GF-D8 (cell line): ENCODE data around the gene ITPRIPL2.

Experiments used
- DNase-seq: peaks from one replicate; lab custom pipeline; 2025; lab: John Stamatoyannopoulos, UW

Gene ITPRIPL2

GRCh38 chr16:19113577-19114358 lies at the start of gene ITPRIPL2:
ITPRIPL2 (plus strand) TSS chr16:19113964; CDS start chr16:19114462, 498 bp downstream.
- DNase-seq: peak; percentile 59

GRCh38 chr16:19066988-19067348 lies 46.8 kb upstream of the ITPRIPL2 start:
- no peak for DNase-seq

GRCh38 chr16:19067349-19068236 lies 46.2 kb upstream of the ITPRIPL2 start, which contains the start of gene COQ7:
COQ7 (plus strand) TSS chr16:19067614; CDS start chr16:19067665, 51 bp downstream.
- DNase-seq: peak; percentile 98

GRCh38 chr16:19068237-19068815 lies 45.4 kb upstream of the ITPRIPL2 start:
- DNase-seq: no peak

- no peak for DNase-seq
Observed at GRCh38 chr16:19071811-19072777, 41.7 kb upstream of the ITPRIPL2 start.

DNA sequence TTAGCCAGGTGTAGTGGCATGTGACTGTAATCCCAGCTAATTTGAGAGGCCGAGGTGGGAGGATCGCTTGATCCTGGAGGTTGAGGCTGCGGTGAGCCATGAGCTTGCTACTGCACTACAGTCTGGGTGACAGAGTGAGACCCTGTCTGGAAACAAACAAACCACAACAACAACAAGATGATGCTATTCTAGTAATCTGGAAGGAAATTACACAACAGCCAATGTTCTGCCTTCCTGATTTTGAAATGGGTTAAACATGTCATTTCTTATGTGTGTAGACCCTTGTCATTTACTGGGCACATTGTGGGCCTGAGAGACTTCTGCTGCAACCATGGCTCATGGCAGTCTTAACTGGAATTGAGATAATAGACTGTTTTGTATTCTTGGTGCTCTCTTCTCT lies 40.4 kb upstream of the ITPRIPL2 start:
- peak; percentile 34 for DNase-seq

DNA sequence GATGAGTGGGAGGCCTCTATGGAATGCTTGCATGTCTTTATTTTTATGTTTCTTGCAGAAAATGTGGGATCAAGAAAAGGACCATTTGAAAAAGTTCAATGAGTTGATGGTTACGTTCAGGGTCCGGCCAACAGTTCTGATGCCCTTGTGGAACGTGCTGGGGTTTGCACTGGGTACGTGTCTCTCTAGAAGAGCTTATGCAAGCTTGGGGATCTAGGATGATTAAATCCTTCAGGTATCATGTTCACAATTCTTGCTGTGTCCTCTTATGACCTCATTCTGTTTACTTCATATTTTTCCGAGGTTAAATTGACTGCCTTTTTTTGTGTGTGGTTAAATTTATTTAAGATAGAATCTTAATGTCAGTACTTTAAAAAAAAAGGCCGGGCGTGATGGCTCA lies 39.9 kb upstream of the ITPRIPL2 start:
- no peak for DNase-seq

DNA sequence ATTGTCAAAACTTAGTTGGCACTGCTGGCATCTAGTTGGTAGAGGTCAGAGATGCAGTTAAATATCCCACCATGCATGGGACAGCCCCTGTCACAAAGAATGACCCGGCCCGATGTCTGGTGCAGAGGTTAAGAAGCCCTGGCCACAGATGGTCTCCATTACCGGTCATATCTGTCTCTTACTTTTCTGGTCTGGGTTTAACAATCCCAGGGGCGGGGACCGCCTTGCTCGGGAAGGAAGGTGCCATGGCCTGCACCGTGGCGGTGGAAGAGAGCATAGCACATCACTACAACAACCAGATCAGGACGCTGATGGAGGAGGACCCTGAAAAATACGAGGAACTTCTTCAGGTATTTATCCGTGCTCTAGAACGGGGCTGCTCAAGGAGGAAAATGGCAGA lies 38.3 kb upstream of the ITPRIPL2 start:
- DNase-seq: no peak

DNA sequence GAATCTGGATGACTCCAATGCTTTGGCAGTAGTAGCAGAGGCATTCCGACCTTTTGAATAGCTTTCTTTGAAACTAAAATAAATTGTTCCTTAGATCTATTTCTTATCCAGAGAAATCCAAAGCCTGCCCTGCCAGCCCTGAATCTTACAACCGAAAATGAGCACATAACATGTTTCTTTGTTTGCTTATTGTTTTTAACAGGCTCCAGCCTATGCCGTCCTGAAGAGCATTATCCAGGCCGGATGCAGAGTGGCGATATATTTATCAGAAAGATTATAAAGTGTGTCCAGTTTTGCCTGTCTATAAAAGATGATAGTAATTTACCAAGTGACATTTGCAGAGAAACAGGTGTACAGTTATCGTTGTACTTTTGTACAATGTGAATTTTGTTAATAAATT lies 35.9 kb upstream of the ITPRIPL2 start:
- no peak for DNase-seq

DNA sequence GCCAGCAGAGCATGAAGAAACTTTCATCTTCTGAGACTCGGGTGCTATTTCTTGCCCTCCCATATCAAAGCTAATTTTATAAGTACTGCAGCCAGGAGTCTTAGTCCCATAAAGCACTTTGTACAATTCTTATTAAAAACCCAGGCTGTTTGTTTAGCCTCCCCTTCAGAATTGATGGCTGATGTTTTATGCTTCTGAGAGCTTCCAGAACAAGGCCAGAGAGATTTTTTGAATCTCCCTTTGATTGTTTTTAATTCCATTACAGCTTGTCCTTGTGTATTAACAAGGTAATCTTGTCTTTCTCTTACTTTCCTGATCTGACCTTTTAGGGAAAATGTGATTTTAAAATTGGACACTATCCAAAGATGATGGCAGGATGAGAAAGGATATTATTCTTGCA lies 30.1 kb upstream of the ITPRIPL2 start:
- no peak for DNase-seq

- DNase-seq: no peak
Observed at GRCh38 chr16:19084139-19084538, 29.6 kb upstream of the ITPRIPL2 start.

DNA sequence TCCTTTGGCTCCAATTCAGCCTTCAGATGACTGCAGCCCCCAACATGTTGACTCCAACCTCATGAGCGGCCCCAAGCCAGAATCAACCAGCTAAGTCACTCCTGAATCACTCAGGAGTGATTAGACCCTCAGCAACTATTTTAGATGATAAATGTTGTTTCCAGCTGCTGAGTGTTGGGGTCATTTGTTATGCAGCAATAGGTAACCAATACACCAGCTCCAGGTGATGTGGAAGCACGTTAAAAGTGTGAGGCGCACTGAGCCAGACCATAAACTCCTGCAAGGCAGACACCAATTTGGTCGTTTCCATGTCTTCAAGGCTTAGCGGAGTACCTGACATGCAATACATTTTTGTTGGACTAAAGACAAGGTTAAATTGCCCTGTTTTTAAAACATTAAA lies 28.9 kb upstream of the ITPRIPL2 start:
- no peak for DNase-seq

DNA sequence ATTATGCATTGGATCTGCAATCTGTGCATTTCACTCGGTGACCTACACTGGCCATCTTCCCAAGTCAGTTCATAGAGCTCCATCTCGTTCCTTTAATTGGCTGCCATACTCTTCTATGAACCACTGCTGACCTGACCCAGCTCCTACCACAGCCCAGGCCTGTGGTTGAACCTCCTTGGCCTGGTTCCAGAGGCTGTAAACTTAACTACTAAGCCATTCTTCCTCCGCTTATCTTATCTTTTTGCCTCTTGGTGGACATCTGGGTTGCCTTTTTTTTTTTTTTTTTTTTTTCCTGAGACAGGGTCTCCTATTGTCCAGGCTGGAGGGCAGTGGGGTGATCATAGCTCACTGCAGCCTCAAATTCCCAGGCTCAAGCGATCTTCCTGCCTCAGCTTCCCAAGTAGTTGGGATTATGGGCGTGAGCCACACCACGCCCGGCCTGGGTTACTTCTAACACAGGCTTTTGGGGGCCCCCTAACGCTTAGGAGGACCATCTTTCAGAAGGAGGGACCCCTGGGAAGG lies 28.0 kb upstream of the ITPRIPL2 start:
- peak; percentile 42 for DNase-seq

DNA sequence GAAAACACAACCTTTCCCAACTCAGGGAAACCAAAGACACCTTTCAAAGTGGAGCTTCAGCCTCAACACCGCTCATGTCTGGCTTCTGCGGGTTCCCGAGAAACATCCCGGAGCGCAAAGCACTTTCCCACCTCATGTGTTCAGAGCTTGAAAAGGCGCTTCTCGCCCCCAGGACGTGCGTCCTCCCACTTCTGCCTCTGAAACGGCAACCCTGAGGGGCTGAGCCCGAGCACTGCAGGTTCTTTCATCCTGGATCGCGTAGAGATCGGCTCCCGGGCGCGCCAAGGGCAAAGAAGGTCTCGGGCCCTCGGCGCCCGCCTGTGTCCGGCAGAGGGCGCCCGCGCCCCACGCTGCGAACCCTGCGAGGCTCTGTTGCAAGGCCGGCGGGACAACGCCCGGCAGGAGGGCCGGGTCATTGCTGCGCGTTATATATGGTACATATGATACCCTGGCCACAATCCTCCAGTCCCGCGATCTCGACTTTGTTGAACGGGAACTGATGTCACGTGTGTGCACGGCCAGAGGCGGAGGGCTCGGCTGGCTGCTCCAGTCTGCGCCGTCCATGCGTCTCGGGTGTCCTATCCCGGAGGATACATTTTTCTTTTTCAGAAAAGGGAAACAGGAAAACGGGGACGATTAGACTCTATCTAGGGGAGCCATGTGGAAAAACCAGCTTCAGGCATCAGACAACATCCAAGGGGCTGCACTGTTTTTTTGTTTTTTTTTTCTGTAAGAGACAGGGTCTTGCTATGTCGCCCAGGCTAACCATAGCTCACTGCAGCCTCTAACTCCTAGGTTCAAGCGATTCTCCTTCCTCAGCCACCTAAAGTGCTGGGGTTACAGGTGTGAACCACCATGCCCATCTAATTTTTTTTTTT lies 27.2 kb upstream of the ITPRIPL2 start:
- DNase-seq: peak; percentile 36

GRCh38 chr16:19088341-19088916 lies 25.3 kb upstream of the ITPRIPL2 start:
- no peak for DNase-seq

DNA sequence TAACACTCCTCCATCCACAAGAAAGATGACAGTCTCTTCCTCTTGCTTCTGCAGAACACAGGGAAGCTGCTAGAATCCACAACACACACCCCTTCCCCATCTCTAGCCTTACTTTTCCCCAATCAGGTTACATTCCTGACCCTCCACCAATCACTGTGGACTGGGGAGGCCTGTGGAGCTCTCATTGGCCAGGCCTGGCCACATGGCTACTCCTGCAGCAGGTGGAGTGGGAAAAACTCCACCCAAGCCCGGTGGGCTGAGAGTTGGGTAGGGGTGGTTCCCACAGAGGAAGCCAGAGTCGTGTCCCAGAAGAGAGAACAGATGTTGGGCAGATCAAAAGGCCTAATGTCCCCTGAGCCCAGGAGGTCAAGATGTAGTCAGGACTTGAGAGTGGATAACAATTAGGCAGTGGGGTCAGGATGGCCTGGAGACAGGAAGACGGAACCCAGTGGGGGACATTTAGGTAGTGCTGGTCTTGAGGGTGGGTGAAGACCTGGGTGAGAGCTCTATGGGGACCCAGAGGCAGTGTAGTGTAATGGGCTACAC lies 24.3 kb upstream of the ITPRIPL2 start:
- DNase-seq: no peak

DNA sequence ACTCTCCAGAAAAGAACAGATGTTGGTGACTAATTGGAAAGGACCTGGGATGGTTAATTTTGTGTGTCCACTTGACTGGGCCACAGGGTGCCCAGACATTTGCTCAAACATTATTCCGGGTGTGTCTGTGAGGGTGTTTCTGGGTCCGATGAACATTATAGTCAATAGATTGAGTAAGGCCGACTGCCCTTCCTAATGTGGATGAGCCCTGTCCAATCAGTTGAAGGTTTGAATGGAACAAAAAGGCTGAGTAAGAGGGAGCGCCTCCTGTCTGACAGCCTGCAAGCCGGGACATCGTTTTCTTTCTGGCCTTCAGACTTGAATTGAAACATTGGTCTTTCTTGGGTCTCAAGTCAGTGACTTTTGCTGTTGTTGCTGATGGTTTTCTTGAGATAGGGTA lies 22.8 kb upstream of the ITPRIPL2 start:
- DNase-seq: no peak

DNA sequence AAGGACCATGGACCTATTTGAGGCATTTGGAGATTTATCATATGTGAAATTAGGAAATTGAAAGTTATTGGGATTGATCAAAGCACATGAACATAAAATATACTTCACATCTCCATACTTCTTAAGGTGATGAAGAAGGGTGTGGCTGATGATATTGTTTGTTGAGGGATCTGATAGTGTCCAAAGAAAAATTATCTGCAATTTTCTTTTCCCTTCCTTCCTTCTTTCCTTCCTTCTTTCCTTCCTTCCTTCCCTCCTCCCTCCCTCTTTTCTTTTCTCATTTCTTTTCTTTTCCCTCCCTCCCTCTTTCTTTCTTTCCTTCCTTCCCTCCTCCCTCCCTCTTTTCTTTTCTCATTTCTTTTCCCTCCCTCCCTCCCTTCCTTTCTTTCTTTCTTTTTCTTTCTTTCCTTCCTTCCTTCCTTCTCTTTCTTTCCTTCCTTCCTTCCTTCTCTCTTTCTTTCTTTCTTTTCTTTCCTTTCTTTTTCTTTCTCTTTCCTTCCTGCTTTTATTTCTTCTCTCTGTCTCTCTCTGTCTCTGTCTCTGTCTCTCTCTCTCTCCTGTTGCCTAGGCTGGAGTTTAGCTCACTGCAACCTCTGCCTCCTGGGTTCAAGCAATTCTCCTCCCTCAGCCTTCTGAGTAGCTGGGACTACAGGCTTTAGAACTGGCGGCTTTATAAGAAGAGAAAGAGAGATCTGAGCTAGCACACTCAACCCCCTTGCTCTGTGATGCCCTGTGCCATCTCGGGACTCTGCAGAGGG lies 20.9 kb upstream of the ITPRIPL2 start:
- no peak for DNase-seq
